HCT116 (cell line): ENCODE measurements around the gene MOV10L1. TPM values are rescaled to one million over a fixed set of nuclear protein-coding genes. Genes with fewer than 3 reads are reported as not detected.

Experiments
- ATAC-seq: fragments of 200-7000 bp; cut with Tn5 transposase; 2 replicates; pipeline ENCODE4 v1.9.1; 2020; ENCODE audit warnings: mild to moderate bottlenecking, moderate library complexity
- BruUV-seq: library from RNA; stranded (reverse); fragments of 400-500 nt; replicated peaks from 2 replicates; lab custom pipeline; 2021; lab: Mats Ljungman, UMichigan
- CTCF ChIA-PET: fragments of 300-600 bp; sonication (Branson Sonifier 250); formaldehyde crosslinking; loops from one replicate; lab custom pipeline; 2021; ENCODE audit warnings: antibody characterized with exemption; lab: Charles Lee
- POLR2A ChIA-PET: fragments of 300-600, 350-600 bp; sonication (Branson Sonifier 250); formaldehyde crosslinking; loops from one replicate; lab custom pipeline; 2021; ENCODE audit warnings: antibody characterized with exemption; lab: Charles Lee
- RAD21 ChIA-PET, 2 experiments: fragments of 300-600 bp; sonication (Branson Sonifier 250); formaldehyde crosslinking; loops; one replicate each; lab custom pipeline; 2023; ENCODE audit warnings: low total read pairs in 2 of 2; ENCODE audit not compliant: uncharacterized antibody in 2 of 2, unreplicated experiment in 2 of 2, low non-redundant PET in 1 of 2; lab: Charles Lee
- DNase-seq: peaks from one replicate; pipeline ENCODE4 v3.0.0-alpha.2; 2010; ENCODE audit warnings: low read depth, low spot score
- H2AFZ ChIP-seq: fragments of 200-600 bp; shearing (Covaris generic), sonication (generic); 2 replicates; pipeline ENCODE4 v1.6.1; 2017; ENCODE audit warnings: low read depth, mixed run types, mixed read lengths, antibody characterized with exemption, low read length; ENCODE audit not compliant: poor library complexity, severe bottlenecking
- H3K27ac ChIP-seq: 2 replicates; pipeline ENCODE4 v1.5.1; 2012; ENCODE audit warnings: low read depth, low read length
- H3K27me3 ChIP-seq: fragments of 200-600 bp; sonication (generic); 2 replicates; pipeline ENCODE4 v1.6.1; 2016; ENCODE audit warnings: mixed run types, low read length, mixed read lengths; ENCODE audit not compliant: insufficient read depth
- H3K36me3 ChIP-seq, 2 experiments: fragments of 200-500 bp in 1 of 2; fragments of 200-600 bp in 1 of 2; sonication (Bioruptor generic) in 1 of 2; sonication (generic) in 1 of 2; 2 replicates each; pipeline versions ENCODE4 v1.5.1 to v1.6.1; 2014 to 2016; ENCODE audit warnings: low read length in 2 of 2, inconsistent platforms in 1 of 2, mixed read lengths in 1 of 2, mixed run types in 1 of 2; ENCODE audit not compliant: insufficient read depth in 2 of 2, control insufficient read depth in 1 of 2
- H3K4me1 ChIP-seq, 2 experiments: fragments of 200-600 bp in 1 of 2; sonication (generic) in 1 of 2; 2 replicates each; pipeline versions ENCODE4 v1.5.1 to v1.6.1; 2012 to 2017; ENCODE audit warnings: low read length in 2 of 2, inconsistent platforms in 1 of 2, mild to moderate bottlenecking in 1 of 2, mixed read lengths in 1 of 2, mixed run types in 1 of 2, moderate library complexity in 1 of 2; ENCODE audit not compliant: insufficient read depth in 2 of 2, control insufficient read depth in 1 of 2
- H3K4me2 ChIP-seq: fragments of 200-600 bp; sonication (generic); 2 replicates; pipeline ENCODE4 v1.6.1; 2017; ENCODE audit warnings: mixed run types, low read length, mixed read lengths
- H3K4me3 ChIP-seq, 2 experiments: fragments of 200-600 bp in 1 of 2; sonication (generic) in 1 of 2; replicated peaks in 1 of 2; 2 replicates each; pipeline ENCODE4 v1.5.1; 2011 to 2016; ENCODE audit warnings: low read length in 2 of 2, control low read depth in 1 of 2, low read depth in 1 of 2, mild to moderate bottlenecking in 1 of 2, mixed read lengths in 1 of 2, mixed run types in 1 of 2
- H3K79me2 ChIP-seq: fragments of 200-600 bp; sonication (generic); 2 replicates; pipeline ENCODE4 v1.6.1; 2017; ENCODE audit warnings: mild to moderate bottlenecking, mixed run types, low read length, moderate library complexity, mixed read lengths; ENCODE audit not compliant: insufficient read depth
- H3K9ac ChIP-seq: fragments of 200-600 bp; sonication (generic); 2 replicates; pipeline ENCODE4 v1.6.1; 2016; ENCODE audit warnings: low read length, mixed read lengths
- H3K9me2 ChIP-seq: fragments of 200-600 bp; sonication (generic), shearing (Covaris generic); 2 replicates; pipeline ENCODE4 v1.6.1; 2017; ENCODE audit warnings: mixed run types, mild to moderate bottlenecking, moderate library complexity; ENCODE audit not compliant: insufficient read depth
- H3K9me3 ChIP-seq, 2 experiments: fragments of 200-500 bp in 1 of 2; fragments of 200-600 bp in 1 of 2; sonication (Bioruptor generic) in 1 of 2; sonication (generic) in 1 of 2; 2 replicates each; pipeline ENCODE4 v1.6.1; 2014 to 2017; ENCODE audit warnings: low read length in 2 of 2, mixed read lengths in 2 of 2, inconsistent platforms in 1 of 2, low read depth in 1 of 2, mild to moderate bottlenecking in 1 of 2, mixed run types in 1 of 2, moderate library complexity in 1 of 2; ENCODE audit not compliant: control insufficient read depth in 1 of 2, insufficient read depth in 1 of 2
- H4K20me1 ChIP-seq: fragments of 200-600 bp; sonication (generic), shearing (Covaris generic); 2 replicates; pipeline ENCODE4 v1.6.1; 2017; ENCODE audit warnings: mixed run types, mild to moderate bottlenecking, moderate library complexity; ENCODE audit not compliant: insufficient read depth
- CBX3 ChIP-seq: IDR thresholded peaks from 2 replicates; pipeline ENCODE4 v1.6.1; 2012; ENCODE audit warnings: low read depth
- CEBPB ChIP-seq: IDR thresholded peaks from 2 replicates; pipeline ENCODE4 v1.6.1; 2012; ENCODE audit warnings: low read depth
- EGR1 ChIP-seq: IDR thresholded peaks from 2 replicates; pipeline ENCODE4 v1.6.1; 2012; ENCODE audit warnings: low read depth
- ELF1 ChIP-seq: IDR thresholded peaks from 2 replicates; pipeline ENCODE4 v1.6.1; 2012; ENCODE audit warnings: low read depth, borderline replicate concordance
- EZH2 ChIP-seq: fragments of 200-600 bp; sonication (generic); IDR thresholded peaks from 2 replicates; pipeline ENCODE4 v1.6.1; 2017; ENCODE audit warnings: antibody characterized with exemption, mixed run types
- EZH2phosphoT487 ChIP-seq: fragments of 200-600 bp; IDR thresholded peaks from 2 replicates; pipeline ENCODE4 v1.6.1; 2018; ENCODE audit warnings: antibody characterized with exemption, borderline replicate concordance
- JUND ChIP-seq: IDR thresholded peaks from 2 replicates; pipeline ENCODE4 v1.6.1; 2012
- POLR2AphosphoS5 ChIP-seq: IDR thresholded peaks from 2 replicates; pipeline ENCODE4 v1.6.1; 2011; ENCODE audit warnings: mild to moderate bottlenecking, low read depth, low read length, moderate library complexity
- RAD21 ChIP-seq: IDR thresholded peaks from 2 replicates; pipeline ENCODE4 v1.6.1; 2012; ENCODE audit warnings: low read depth, mild to moderate bottlenecking
- SIN3A ChIP-seq: IDR thresholded peaks from 2 replicates; pipeline ENCODE4 v1.6.1; 2012; ENCODE audit warnings: low read depth
- SP1 ChIP-seq: IDR thresholded peaks from 2 replicates; pipeline ENCODE4 v1.6.1; 2012; ENCODE audit warnings: low read depth
- SRF ChIP-seq: IDR thresholded peaks from 2 replicates; pipeline ENCODE4 v1.6.1; 2012; ENCODE audit warnings: low read depth
- TCF7L2 ChIP-seq: IDR thresholded peaks from 2 replicates; pipeline ENCODE4 v1.7.0; 2011; ENCODE audit warnings: borderline replicate concordance, inconsistent platforms; ENCODE audit not compliant: insufficient read depth, insufficient read length; ENCODE audit errors: extremely low read depth
- YY1 ChIP-seq: IDR thresholded peaks from 2 replicates; pipeline ENCODE4 v1.6.1; 2011; ENCODE audit warnings: low read length, low read depth, moderate library complexity, mild to moderate bottlenecking; ENCODE audit not compliant: insufficient replicate concordance; ENCODE audit errors: extremely low read depth
- ZFX ChIP-seq: fragments of 450-650 bp; IDR thresholded peaks from 2 replicates; pipeline ENCODE4 v1.6.1; 2017
- ZNF274 ChIP-seq: fragments of 200-500 bp; sonication (Bioruptor generic); IDR thresholded peaks from 2 replicates; pipeline ENCODE4 v1.6.1; 2014; ENCODE audit warnings: mild to moderate bottlenecking, low read depth, low read length, inconsistent platforms
- intact Hi-C: fragments of 100-400 bp; cut with micrococcal nuclease; formaldehyde crosslinking; loops from 2 replicates; pipeline ENCODE4 v1.10.0; 2022
- total RNA-seq: library from RNA; stranded (reverse); gene quantifications from one replicate; pipeline ENCODE4 v1.2.1, GENCODE V29; 2021; ENCODE audit not compliant: unreplicated experiment
- TF ChIP-seq, protein P1 (sequence below): IDR thresholded peaks from 2 replicates; pipeline ENCODE4 v1.6.1; 2012
- TF ChIP-seq, protein P2 (sequence below), 3 experiments: fragments of 200-600 bp in 1 of 3; sonication (generic) in 1 of 3; IDR thresholded peaks in 2 of 3; conservative IDR thresholded peaks in 1 of 3; 2 replicates each; pipeline ENCODE4 v1.5.1; 2012 to 2017; ENCODE audit warnings: low read depth in 2 of 3, low read length in 2 of 3, antibody characterized with exemption in 1 of 3, borderline replicate concordance in 1 of 3, control low read depth in 1 of 3, mild to moderate bottlenecking in 1 of 3, mixed read lengths in 1 of 3, mixed run types in 1 of 3, moderate library complexity in 1 of 3; ENCODE audit not compliant: insufficient read depth in 1 of 3
- TF ChIP-seq, protein P3 (sequence below): IDR thresholded peaks from 2 replicates; pipeline ENCODE4 v1.6.1; 2011; ENCODE audit warnings: mild to moderate bottlenecking, low read length, moderate library complexity; ENCODE audit not compliant: insufficient replicate concordance; ENCODE audit errors: extremely low read depth

The MOV10L1 gene
- total RNA-seq, 1 experiment from 2014 or later: not detected

DNA sequence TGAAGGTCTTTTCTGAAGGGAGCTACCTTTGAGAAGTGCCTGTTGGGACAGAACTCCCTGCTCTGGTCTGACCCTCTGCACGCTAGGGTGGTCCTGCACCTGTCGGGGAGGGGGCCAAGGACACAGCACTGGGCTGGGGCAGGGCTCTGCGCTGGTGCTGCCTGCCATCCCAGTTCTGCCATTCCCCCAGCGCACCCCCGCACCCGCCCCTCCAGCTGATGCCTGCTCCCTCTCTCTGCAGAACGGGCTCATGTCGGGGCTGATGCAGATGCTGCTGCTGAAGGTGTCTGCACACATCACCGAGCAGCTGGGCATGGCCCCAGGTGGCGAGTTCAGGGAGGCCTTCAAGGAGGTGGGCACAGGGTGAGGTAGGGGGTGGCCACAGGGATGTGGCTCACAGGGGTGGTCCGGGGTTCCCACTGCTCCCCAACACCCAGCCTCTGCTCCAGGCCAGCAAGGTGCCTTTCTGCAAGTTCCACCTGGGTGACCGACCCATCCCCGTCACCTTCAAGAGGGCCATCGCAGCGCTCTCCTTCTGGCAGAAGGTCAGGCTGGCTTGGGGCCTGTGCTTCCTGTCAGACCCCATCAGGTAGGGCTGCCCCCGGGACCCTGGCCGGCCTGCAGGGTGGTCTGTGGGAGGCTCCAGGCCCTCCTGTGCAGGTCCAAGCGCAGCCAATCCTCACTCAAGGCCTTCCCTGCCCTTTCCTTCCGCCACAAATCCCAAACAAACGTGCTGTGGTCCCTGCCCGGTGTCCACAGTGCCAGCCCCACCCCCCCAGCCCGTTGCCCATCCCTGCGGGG is 107.4 kb downstream of the MOV10L1 start:
- no peak overlapping the region for H2AFZ ChIP-seq
- peaks cover 2 to 20% of the 10 kb centered on the region in 2 experiments; a peak in 3 of 4 replicates for H3K36me3 ChIP-seq
- no peak overlapping the region for H3K4me3 ChIP-seq
- H3K4me1 ChIP-seq: peaks cover 7 to 18% of the 10 kb centered on the region in 2 experiments; a peak in 3 of 4 replicates
- ATAC-seq (no peak), DNase-seq (no peak)
- no peaks in the 10 kb centered on the region for H3K9me3 ChIP-seq
- no peaks in the 10 kb centered on the region for H3K27me3 ChIP-seq
- H3K4me2 ChIP-seq: no peak overlapping the region
- H3K9ac ChIP-seq: no peak overlapping the region
- TF ChIP-seq, protein P1, sequence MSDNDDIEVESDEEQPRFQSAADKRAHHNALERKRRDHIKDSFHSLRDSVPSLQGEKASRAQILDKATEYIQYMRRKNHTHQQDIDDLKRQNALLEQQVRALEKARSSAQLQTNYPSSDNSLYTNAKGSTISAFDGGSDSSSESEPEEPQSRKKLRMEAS: no peak
- TF ChIP-seq SIN3A: no peak
- no peak for TF ChIP-seq EZH2
- TF ChIP-seq SRF: no peak
- TF ChIP-seq, protein P2, sequence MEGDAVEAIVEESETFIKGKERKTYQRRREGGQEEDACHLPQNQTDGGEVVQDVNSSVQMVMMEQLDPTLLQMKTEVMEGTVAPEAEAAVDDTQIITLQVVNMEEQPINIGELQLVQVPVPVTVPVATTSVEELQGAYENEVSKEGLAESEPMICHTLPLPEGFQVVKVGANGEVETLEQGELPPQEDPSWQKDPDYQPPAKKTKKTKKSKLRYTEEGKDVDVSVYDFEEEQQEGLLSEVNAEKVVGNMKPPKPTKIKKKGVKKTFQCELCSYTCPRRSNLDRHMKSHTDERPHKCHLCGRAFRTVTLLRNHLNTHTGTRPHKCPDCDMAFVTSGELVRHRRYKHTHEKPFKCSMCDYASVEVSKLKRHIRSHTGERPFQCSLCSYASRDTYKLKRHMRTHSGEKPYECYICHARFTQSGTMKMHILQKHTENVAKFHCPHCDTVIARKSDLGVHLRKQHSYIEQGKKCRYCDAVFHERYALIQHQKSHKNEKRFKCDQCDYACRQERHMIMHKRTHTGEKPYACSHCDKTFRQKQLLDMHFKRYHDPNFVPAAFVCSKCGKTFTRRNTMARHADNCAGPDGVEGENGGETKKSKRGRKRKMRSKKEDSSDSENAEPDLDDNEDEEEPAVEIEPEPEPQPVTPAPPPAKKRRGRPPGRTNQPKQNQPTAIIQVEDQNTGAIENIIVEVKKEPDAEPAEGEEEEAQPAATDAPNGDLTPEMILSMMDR (IDR thresholded peaks at IDR 0.05 in 2 of 3, conservative IDR thresholded peaks at IDR 0.05 in 1 of 3; ENCODE audit: borderline replicate concordance in 1 of 3, insufficient read depth in 1 of 3, low read depth in 2 of 3, low read length in 2 of 3): no peak
- TF ChIP-seq CEBPB: no peak
- TF ChIP-seq RAD21: no peak
- no peak for TF ChIP-seq JUND
- TF ChIP-seq SP1: no peak
- TF ChIP-seq EGR1: no peak
- no peak for TF ChIP-seq ZFX
- TF ChIP-seq CBX3: no peak
- TF ChIP-seq, protein P3, sequence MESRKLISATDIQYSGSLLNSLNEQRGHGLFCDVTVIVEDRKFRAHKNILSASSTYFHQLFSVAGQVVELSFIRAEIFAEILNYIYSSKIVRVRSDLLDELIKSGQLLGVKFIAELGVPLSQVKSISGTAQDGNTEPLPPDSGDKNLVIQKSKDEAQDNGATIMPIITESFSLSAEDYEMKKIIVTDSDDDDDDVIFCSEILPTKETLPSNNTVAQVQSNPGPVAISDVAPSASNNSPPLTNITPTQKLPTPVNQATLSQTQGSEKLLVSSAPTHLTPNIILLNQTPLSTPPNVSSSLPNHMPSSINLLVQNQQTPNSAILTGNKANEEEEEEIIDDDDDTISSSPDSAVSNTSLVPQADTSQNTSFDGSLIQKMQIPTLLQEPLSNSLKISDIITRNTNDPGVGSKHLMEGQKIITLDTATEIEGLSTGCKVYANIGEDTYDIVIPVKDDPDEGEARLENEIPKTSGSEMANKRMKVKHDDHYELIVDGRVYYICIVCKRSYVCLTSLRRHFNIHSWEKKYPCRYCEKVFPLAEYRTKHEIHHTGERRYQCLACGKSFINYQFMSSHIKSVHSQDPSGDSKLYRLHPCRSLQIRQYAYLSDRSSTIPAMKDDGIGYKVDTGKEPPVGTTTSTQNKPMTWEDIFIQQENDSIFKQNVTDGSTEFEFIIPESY: no peak
- TF ChIP-seq POLR2AphosphoS5: no peak
- no peak for TF ChIP-seq EZH2phosphoT487
- no peak for TF ChIP-seq TCF7L2
- TF ChIP-seq ELF1: no peak
- no peak for TF ChIP-seq YY1
- TF ChIP-seq ZNF274: no peak
- ChIA-PET CTCF (no interaction called here), POLR2A (no interaction called here), RAD21 (interaction anchor here in 1 of 2 experiments (0.7 kb wide), 1 partner anchor 35 kb away, joined by 3 read pairs; no protein-coding TSS in a partner anchor)
- intact Hi-C loops: no loop called here
- H4K20me1 ChIP-seq: no peaks in the 10 kb centered on the region
- H3K79me2 ChIP-seq: peaks cover 32% of the 10 kb centered on the region
- H3K9me2 ChIP-seq: no peaks in the 10 kb centered on the region
- no peak overlapping the region for H3K27ac ChIP-seq
- no TSS peak for BruUV-seq
